Cardiac fibroblast (primary cell): Measurements from ENCODE around the gene CCDC33.
A peak's percentile ranks its signal among the peaks of the same experiment; 100 is the strongest.

ENCODE experiments used
- DNase-seq, 2 donors: peaks; one replicate each; pipeline versions ENCODE4 v3.0.0 to v3.0.0-alpha.2; 2010; ENCODE audit warnings: low read depth in 2 of 2
- H3K4me3 ChIP-seq, 2 donors: replicated peaks in 1 of 2; 1 replicate in 1 of 2; 2 replicates in 1 of 2; pipeline ENCODE4 v1.5.1; 2011; ENCODE audit warnings: low read depth in 2 of 2, low read length in 2 of 2, mild to moderate bottlenecking in 2 of 2, moderate library complexity in 1 of 2
- CTCF ChIP-seq: IDR thresholded peaks from one replicate; pipeline ENCODE4 v1.5.1; 2011; ENCODE audit warnings: low read depth, mild to moderate bottlenecking, low read length, inconsistent platforms

CCDC33 gene

GRCh38 chr15:74202452-74203401 lies 33.4 kb upstream of the CCDC33 start, which contains the start of gene STRA6:
STRA6 (minus strand) TSS chr15:74202787; CDS start chr15:74202267, 520 bp downstream.
- peak in 1 of 2 donors; percentile 35 for DNase-seq
- no peak for TF ChIP-seq CTCF
- H3K4me3 ChIP-seq: no peak within 1 kb of the TSS

GRCh38 chr15:74203914-74204431 lies 32.2 kb upstream of the CCDC33 start:
- TF ChIP-seq CTCF: no peak
- peak; percentile 26 to 87 for DNase-seq
- no peak overlapping the region for H3K4me3 ChIP-seq

- no peak for DNase-seq
- H3K4me3 ChIP-seq: no peak overlapping the region
- TF ChIP-seq CTCF: no peak
Observed at GRCh38 chr15:74205582-74205947, 30.6 kb upstream of the CCDC33 start.

GRCh38 chr15:74206801-74207281 lies 29.3 kb upstream of the CCDC33 start:
- peak in 1 of 2 donors; percentile 46 for DNase-seq
- TF ChIP-seq CTCF: no peak
- H3K4me3 ChIP-seq: no peak overlapping the region

- no peak for TF ChIP-seq CTCF
- DNase-seq: no peak
- no peak overlapping the region for H3K4me3 ChIP-seq
Observed at GRCh38 chr15:74207652-74208440, 28.3 kb upstream of the CCDC33 start.

- DNase-seq: no peak
- H3K4me3 ChIP-seq: no peak overlapping the region
- no peak for TF ChIP-seq CTCF
Observed at GRCh38 chr15:74208496-74208895, 27.6 kb upstream of the CCDC33 start.
